GM12873 (cell line): Measurements from ENCODE around the gene EFHC2.

Source experiments
- CTCF ChIP-seq: IDR thresholded peaks from 2 replicates; pipeline ENCODE4 v1.5.1; 2012; ENCODE audit warnings: low read depth, mild to moderate bottlenecking, moderate library complexity, low read length, control low read depth; ENCODE audit not compliant: insufficient read depth; ENCODE audit errors: missing control alignments

The EFHC2 gene

GRCh38 chrX:44143061-44143602 is 200.3 kb downstream of the EFHC2 start:
- no peak for TF ChIP-seq CTCF

- TF ChIP-seq CTCF: no peak
These were observed 213.3 kb downstream of the EFHC2 start for GRCh38 chrX:44130189-44130588.

DNA sequence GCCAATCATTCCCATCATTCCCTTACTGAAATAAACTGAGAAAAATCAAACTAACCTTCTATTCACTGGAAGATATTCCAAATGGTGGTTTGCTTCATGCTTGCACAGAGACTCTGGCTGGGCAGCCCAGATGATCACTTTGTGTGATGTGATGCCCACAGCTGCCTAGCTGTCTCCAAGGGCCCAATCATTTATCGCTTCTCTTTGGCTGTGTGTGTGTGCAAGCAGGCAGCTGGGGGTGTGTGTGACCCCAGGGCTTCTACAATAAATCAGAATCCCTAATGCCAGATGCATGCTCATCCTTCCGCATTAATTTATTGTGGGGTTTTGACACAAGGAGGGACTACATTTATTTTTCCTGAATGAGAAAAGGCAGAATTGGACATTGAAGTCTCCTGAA is 230.1 kb downstream of the EFHC2 start:
- no peak for TF ChIP-seq CTCF

GRCh38 chrX:44106864-44107263 is 236.6 kb downstream of the EFHC2 start:
- TF ChIP-seq CTCF: no peak

DNA sequence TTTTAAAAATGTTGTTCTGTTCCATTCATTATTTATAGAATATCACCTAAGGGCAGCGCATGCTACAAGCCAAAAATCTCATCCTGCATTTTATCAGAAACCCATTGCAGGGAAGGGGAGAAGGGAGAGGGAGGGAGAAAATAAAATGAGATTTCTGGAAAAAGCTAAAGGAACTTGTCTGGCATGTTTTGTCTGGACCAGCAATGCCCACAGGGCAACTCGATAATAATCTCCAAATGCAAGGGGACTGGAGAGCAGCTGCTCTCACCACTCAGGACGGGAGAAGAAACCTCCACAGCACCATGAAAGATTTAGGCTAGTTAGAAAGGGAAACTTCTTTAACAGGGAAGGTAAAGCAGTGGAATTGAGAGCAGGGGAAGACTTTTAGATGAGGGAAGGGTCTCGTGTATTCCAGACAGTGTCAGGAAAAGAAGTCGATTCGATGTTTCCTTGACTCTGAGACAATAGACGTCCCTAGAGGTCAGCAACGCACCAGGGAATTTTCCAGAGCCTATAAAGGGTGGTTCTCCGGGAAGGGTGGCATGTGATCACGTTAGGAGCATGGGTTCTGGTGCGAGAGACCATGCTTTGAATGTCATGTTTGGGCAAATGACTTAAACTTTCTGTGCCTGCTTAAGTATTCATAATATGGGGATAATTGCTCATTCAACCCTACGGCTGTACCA is 238.1 kb downstream of the EFHC2 start:
- no peak for TF ChIP-seq CTCF

GRCh38 chrX:44104699-44105098 is 238.8 kb downstream of the EFHC2 start:
- no peak for TF ChIP-seq CTCF

DNA sequence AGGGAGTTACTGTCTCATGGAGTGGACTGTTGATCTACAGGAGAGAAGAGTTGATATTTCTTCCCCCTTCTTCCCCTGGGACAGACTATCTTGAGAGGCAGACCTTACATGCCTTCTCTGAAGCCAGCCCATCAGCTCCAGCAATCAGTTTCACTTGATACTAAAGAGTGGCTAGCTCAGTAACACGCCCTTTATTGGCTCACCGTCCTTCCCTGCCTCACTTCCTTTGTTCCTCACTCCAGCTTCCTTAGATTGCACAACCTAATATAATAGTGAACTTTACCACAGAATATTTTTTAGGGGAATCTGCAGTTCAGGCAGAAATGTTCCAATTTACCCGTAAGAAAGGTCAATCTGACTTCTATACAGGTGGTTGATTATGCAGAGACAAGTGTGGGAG is 242.2 kb downstream of the EFHC2 start:
- TF ChIP-seq CTCF: no peak
